Measurements from ENCODE around the gene RYR2. TPM values are rescaled to one million over a fixed set of nuclear protein-coding genes. Genes with fewer than 3 reads are reported as not detected.

Gene RYR2
- total and polyA plus RNA-seq, 4 donors: 9.2 to 31.2 (median 17.3) TPM

DNA sequence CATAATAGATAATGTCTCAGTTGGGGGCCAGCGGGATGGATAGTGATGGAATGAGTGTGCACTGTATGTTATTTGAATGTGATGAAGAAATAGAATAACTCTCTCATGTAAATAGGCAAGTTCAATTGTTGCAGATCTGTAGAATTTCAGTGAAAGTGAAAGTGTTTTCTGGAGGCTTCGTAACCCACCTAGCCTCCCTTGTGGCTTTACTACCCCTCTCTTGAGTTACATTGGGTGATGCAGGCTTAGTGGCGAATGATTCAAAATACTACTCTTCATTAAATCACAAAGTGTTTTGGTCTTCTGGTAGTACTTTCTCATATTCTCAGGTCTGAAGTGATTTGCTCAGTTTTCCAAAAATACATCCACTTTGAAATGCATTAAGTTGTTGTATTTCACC, 436.9 kb downstream of the RYR2 start:
- DNase-seq (ENCODE audit: low read depth in 4 of 6, low spot score in 6 of 6): no peak

DNA sequence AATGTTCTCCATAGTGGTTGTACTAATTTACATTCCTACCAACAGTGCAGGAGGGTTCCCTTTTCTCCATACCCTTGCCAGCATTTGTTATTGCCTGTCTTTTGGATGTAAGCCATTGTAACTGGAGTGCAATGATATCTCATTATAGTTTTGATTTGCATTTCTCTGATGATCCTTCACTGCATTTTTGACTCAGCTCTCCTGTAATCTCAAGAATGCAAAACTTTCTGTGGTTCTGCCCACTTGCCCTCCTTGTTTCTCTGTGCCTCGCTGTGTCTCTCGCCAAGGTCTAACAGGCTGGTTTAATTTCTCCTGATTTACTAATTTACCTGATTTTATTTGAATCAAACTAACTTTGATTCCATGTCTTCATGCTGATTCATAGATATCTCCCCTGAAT, 440.8 kb downstream of the RYR2 start:
- no peaks in the 10 kb centered on the region for H3K4me1 ChIP-seq (ENCODE audit: control insufficient read depth, insufficient read depth, low read length)
- no peaks in the 10 kb centered on the region for H3K36me3 ChIP-seq (ENCODE audit: control insufficient read depth, insufficient read depth, low read length)
- WGBS (ENCODE audit: insufficient coverage): 95% methylated on average over 2 of the region's 2 CpGs
- no peaks in the 10 kb centered on the region for H3K27me3 ChIP-seq (ENCODE audit: control insufficient read depth, insufficient read depth, low read length)
- no peaks in the 10 kb centered on the region for H3K9me3 ChIP-seq (ENCODE audit: control insufficient read depth, insufficient read depth, low read length)
- peak in 1 of 6 donors; percentile 7 for DNase-seq (ENCODE audit: low read depth in 4 of 6, low spot score in 6 of 6)
- no peak overlapping the region for H3K4me3 ChIP-seq (ENCODE audit: low read depth, low read length)
- no peak overlapping the region for H3K27ac ChIP-seq (ENCODE audit: low read depth, low read length)

More for the DNA sequence above, 436.9 kb downstream of the RYR2 start:
- no peak overlapping the region for H3K4me3 ChIP-seq (ENCODE audit: low read depth, low read length)
- H3K27me3 ChIP-seq (ENCODE audit: control insufficient read depth, insufficient read depth, low read length): no peaks in the 10 kb centered on the region
- no peaks in the 10 kb centered on the region for H3K4me1 ChIP-seq (ENCODE audit: control insufficient read depth, insufficient read depth, low read length)
- H3K9me3 ChIP-seq (ENCODE audit: control insufficient read depth, insufficient read depth, low read length): no peaks in the 10 kb centered on the region
- WGBS (ENCODE audit: insufficient coverage): no CpG with 5 or more reads among the region's 3 CpGs
- H3K27ac ChIP-seq (ENCODE audit: low read depth, low read length): no peak overlapping the region
- no peaks in the 10 kb centered on the region for H3K36me3 ChIP-seq (ENCODE audit: control insufficient read depth, insufficient read depth, low read length)

DNA sequence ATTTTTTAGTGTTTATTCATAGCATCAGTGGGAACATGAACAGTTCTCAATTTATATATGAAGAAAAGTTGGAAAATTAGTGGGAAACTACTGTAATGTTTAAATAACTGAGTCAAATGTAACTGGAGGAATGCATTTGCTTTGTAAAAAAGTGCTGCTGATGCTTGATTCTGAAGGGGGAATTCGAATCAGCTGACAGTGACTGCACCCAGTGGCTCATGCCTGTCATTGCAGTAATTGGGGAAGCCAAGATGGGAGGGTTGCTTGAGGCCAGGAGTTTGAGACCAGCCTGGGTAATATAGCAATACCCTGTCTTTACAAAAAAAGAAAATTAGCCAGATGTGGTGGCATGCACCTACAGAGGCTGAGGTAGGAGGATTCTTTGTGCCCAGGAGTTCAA, 450.4 kb downstream of the RYR2 start:
- Histone ChIP-seq H3K27me3 (ENCODE audit: control insufficient read depth, insufficient read depth, low read length) (no peaks in the 10 kb centered on the region), H3K27ac (ENCODE audit: low read depth, low read length) (no peak overlapping the region), H3K4me3 (ENCODE audit: low read depth, low read length) (no peak overlapping the region), H3K4me1 (ENCODE audit: control insufficient read depth, insufficient read depth, low read length) (no peaks in the 10 kb centered on the region), H3K36me3 (ENCODE audit: control insufficient read depth, insufficient read depth, low read length) (no peaks in the 10 kb centered on the region), H3K9me3 (ENCODE audit: control insufficient read depth, insufficient read depth, low read length) (no peaks in the 10 kb centered on the region)
- WGBS (ENCODE audit: insufficient coverage): 71% methylated on average over 1 of the region's 1 CpG
- DNase-seq (ENCODE audit: low read depth in 4 of 6, low spot score in 6 of 6): no peak

DNA sequence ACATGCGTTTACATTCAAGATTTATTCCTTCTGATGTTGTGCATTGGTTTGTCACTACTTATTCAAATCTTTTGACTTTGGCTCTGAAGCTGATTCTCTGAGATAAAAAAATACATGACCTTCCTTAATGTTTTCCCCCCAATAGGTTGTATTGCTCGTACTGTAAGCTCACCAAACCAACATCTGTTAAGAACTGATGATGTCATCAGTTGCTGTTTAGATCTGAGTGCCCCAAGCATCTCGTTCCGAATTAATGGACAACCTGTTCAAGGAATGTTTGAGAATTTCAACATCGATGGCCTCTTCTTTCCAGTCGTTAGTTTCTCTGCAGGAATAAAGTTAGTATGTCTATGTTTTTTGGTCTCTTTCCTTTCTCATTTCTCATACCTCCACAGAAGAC, 458.6 kb downstream of the RYR2 start:
- H3K9me3 ChIP-seq (ENCODE audit: control insufficient read depth, insufficient read depth, low read length): no peaks in the 10 kb centered on the region
- no CpG with 5 or more reads among the region's 6 CpGs for WGBS (ENCODE audit: insufficient coverage)
- H3K36me3 ChIP-seq (ENCODE audit: control insufficient read depth, insufficient read depth, low read length): no peaks in the 10 kb centered on the region
- H3K27me3 ChIP-seq (ENCODE audit: control insufficient read depth, insufficient read depth, low read length): no peaks in the 10 kb centered on the region
- DNase-seq (ENCODE audit: low read depth in 4 of 6, low spot score in 6 of 6): no peak
- H3K4me1 ChIP-seq (ENCODE audit: control insufficient read depth, insufficient read depth, low read length): no peaks in the 10 kb centered on the region
- no peak overlapping the region for H3K4me3 ChIP-seq (ENCODE audit: low read depth, low read length)
- no peak overlapping the region for H3K27ac ChIP-seq (ENCODE audit: low read depth, low read length)

DNA sequence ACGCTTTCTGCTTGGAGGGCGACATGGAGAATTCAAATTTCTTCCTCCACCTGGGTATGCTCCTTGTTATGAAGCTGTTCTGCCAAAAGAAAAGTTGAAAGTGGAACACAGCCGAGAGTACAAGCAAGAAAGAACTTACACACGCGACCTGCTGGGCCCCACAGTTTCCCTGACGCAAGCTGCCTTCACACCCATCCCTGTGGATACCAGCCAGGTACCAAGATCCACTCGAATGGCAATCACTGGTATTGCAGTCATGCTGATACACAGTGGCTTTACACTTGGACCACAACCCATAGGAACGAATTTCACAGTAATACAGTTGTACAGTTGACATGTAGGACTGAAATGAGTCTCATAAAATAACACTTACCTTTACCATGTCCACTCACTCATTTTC, 461.3 kb downstream of the RYR2 start:
- no peak overlapping the region for H3K4me3 ChIP-seq (ENCODE audit: low read depth, low read length)
- no peaks in the 10 kb centered on the region for H3K4me1 ChIP-seq (ENCODE audit: control insufficient read depth, insufficient read depth, low read length)
- no peak for DNase-seq (ENCODE audit: low read depth in 4 of 6, low spot score in 6 of 6)
- no peaks in the 10 kb centered on the region for H3K36me3 ChIP-seq (ENCODE audit: control insufficient read depth, insufficient read depth, low read length)
- WGBS (ENCODE audit: insufficient coverage): 94% methylated on average over 5 of the region's 8 CpGs
- no peaks in the 10 kb centered on the region for H3K27me3 ChIP-seq (ENCODE audit: control insufficient read depth, insufficient read depth, low read length)
- H3K27ac ChIP-seq (ENCODE audit: low read depth, low read length): no peak overlapping the region
- no peaks in the 10 kb centered on the region for H3K9me3 ChIP-seq (ENCODE audit: control insufficient read depth, insufficient read depth, low read length)

DNA sequence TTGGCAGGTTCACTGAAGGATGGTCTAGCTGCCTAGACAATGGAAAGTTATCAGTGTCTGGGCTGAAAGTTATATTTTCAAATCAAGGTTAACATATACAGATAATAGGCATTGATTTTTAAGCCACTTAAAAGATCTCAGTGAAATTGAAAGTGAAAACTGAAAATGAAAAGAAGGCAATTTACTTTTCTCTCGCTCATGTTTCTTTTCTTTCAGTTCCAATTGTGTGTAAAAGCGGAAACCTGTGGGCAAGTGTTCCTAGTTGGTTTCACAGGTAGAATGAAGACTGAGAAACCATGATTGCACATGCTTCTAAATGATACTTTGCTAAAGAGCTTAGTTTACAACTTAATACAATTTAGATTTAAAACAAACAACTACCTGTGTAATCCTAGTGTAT, 465.0 kb downstream of the RYR2 start:
- WGBS (ENCODE audit: insufficient coverage): 100% methylated on average over 1 of the region's 2 CpGs
- Histone ChIP-seq H3K9me3 (ENCODE audit: control insufficient read depth, insufficient read depth, low read length) (no peaks in the 10 kb centered on the region), H3K4me1 (ENCODE audit: control insufficient read depth, insufficient read depth, low read length) (no peaks in the 10 kb centered on the region), H3K27ac (ENCODE audit: low read depth, low read length) (no peak overlapping the region), H3K4me3 (ENCODE audit: low read depth, low read length) (no peak overlapping the region), H3K27me3 (ENCODE audit: control insufficient read depth, insufficient read depth, low read length) (no peaks in the 10 kb centered on the region), H3K36me3 (ENCODE audit: control insufficient read depth, insufficient read depth, low read length) (no peaks in the 10 kb centered on the region)
- DNase-seq (ENCODE audit: low read depth in 4 of 6, low spot score in 6 of 6): no peak

DNA sequence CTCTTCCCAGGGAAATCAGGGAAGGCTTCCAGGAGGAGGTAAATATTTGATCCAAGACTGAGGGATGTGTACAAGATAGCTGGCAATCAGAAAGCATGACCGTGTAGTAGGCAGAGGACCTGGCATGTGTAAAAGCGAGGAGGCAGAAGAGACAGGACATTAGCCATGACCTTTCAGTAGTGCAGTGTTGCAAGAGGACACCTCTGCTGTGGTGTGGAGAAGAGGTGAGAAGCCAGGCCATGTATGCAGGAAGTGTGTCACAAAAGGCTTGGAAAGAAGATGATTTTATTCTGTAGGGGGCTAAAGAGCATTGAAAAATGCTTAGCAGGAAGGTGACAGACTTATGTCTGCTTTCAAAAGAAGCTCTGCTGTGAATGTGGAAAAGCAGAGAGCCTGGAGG, 467.8 kb downstream of the RYR2 start:
- WGBS (ENCODE audit: insufficient coverage): 86% methylated on average over 2 of the region's 2 CpGs
- no peak for DNase-seq (ENCODE audit: low read depth in 4 of 6, low spot score in 6 of 6)
- H3K36me3 ChIP-seq (ENCODE audit: control insufficient read depth, insufficient read depth, low read length): no peaks in the 10 kb centered on the region
- no peak overlapping the region for H3K4me3 ChIP-seq (ENCODE audit: low read depth, low read length)
- no peaks in the 10 kb centered on the region for H3K27me3 ChIP-seq (ENCODE audit: control insufficient read depth, insufficient read depth, low read length)
- no peaks in the 10 kb centered on the region for H3K4me1 ChIP-seq (ENCODE audit: control insufficient read depth, insufficient read depth, low read length)
- H3K9me3 ChIP-seq (ENCODE audit: control insufficient read depth, insufficient read depth, low read length): no peaks in the 10 kb centered on the region
- H3K27ac ChIP-seq (ENCODE audit: low read depth, low read length): no peak overlapping the region

DNA sequence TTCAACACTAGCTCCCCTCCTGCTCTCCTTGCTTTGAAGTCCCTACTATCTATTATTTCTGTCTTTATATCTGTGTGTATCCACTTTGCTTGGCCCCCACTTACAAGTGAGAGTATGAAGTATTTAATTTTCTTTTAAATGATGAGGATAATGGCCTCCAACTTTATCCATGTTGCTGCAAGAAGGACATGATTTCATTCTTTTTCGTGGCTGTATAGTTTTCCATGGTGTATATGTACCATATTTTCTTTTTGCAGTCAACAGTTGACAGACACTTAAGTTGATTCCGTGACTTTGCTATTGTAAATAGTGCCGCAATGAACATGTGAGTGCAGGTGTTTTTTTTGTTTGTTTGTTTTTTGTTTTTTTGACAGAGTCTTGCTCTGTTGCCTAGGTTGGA, 483.1 kb downstream of the RYR2 start:
- no peak overlapping the region for H3K4me3 ChIP-seq (ENCODE audit: low read depth, low read length)
- H3K27ac ChIP-seq (ENCODE audit: low read depth, low read length): no peak overlapping the region
- no peaks in the 10 kb centered on the region for H3K4me1 ChIP-seq (ENCODE audit: control insufficient read depth, insufficient read depth, low read length)
- no peak for DNase-seq (ENCODE audit: low read depth in 4 of 6, low spot score in 6 of 6)
- 89% methylated on average over 2 of the region's 3 CpGs for WGBS (ENCODE audit: insufficient coverage)
- H3K36me3 ChIP-seq (ENCODE audit: control insufficient read depth, insufficient read depth, low read length): no peaks in the 10 kb centered on the region
- H3K9me3 ChIP-seq (ENCODE audit: control insufficient read depth, insufficient read depth, low read length): no peaks in the 10 kb centered on the region
- no peaks in the 10 kb centered on the region for H3K27me3 ChIP-seq (ENCODE audit: control insufficient read depth, insufficient read depth, low read length)

DNA sequence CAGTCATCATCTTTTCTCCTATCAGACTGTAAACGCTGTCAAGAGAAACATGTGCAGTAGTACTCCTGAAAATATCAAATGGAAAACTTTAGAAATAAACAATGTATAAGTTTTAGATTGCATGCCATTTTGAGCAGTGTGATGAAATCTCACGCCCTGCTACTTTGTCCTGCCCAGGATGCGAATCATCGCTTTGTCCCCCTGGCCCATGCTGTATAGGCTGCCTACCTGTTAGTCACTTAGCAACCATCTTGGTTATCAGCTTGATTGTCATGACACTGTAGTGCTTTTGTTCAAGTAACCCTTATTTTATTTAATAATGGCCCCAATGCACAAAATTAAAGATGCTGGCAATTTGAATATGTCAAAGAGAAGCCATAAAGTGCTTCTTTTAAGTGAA, 485.8 kb downstream of the RYR2 start:
- no peak overlapping the region for H3K27ac ChIP-seq (ENCODE audit: low read depth, low read length)
- no peak overlapping the region for H3K4me3 ChIP-seq (ENCODE audit: low read depth, low read length)
- 80% methylated on average over 1 of the region's 4 CpGs for WGBS (ENCODE audit: insufficient coverage)
- H3K36me3 ChIP-seq (ENCODE audit: control insufficient read depth, insufficient read depth, low read length): no peaks in the 10 kb centered on the region
- DNase-seq (ENCODE audit: low read depth in 4 of 6, low spot score in 6 of 6): no peak
- no peaks in the 10 kb centered on the region for H3K4me1 ChIP-seq (ENCODE audit: control insufficient read depth, insufficient read depth, low read length)
- H3K27me3 ChIP-seq (ENCODE audit: control insufficient read depth, insufficient read depth, low read length): no peaks in the 10 kb centered on the region
- no peaks in the 10 kb centered on the region for H3K9me3 ChIP-seq (ENCODE audit: control insufficient read depth, insufficient read depth, low read length)

DNA sequence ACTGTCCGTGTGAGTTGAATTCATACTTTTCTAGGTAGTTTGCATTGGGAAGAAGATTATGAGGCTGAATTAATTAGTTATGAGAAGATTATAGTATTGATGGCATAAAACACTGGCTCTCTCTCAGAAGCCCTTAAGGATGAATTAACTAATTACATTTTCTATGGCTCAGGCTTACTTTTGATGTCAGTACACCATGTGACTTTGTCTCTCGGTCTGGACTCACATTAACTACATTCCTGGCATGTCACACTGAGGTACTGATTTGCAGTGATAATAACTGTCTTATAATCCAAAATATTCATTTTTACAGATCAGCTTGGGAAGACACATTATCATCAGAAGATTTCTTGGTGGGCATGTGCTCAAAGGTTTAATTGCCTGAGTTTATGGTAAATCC, 486.6 kb downstream of the RYR2 start:
- WGBS (ENCODE audit: insufficient coverage): no CpG with 5 or more reads among the region's 2 CpGs
- Histone ChIP-seq H3K27ac (ENCODE audit: low read depth, low read length) (no peak overlapping the region), H3K9me3 (ENCODE audit: control insufficient read depth, insufficient read depth, low read length) (no peaks in the 10 kb centered on the region), H3K4me1 (ENCODE audit: control insufficient read depth, insufficient read depth, low read length) (no peaks in the 10 kb centered on the region), H3K27me3 (ENCODE audit: control insufficient read depth, insufficient read depth, low read length) (no peaks in the 10 kb centered on the region), H3K36me3 (ENCODE audit: control insufficient read depth, insufficient read depth, low read length) (no peaks in the 10 kb centered on the region), H3K4me3 (ENCODE audit: low read depth, low read length) (no peak overlapping the region)
- DNase-seq (ENCODE audit: low read depth in 4 of 6, low spot score in 6 of 6): peak in 1 of 6 donors; percentile 22
